CD4-positive, alpha-beta T cell treated with Interferon alpha-2 for 1 hour (primary cell): ENCODE results near the gene SAG.

Experiments
- DNase-seq, 2 donors: peaks; one replicate each; pipeline ENCODE4 v3.0.0-alpha.2; 2020 to 2022

SAG gene

DNA sequence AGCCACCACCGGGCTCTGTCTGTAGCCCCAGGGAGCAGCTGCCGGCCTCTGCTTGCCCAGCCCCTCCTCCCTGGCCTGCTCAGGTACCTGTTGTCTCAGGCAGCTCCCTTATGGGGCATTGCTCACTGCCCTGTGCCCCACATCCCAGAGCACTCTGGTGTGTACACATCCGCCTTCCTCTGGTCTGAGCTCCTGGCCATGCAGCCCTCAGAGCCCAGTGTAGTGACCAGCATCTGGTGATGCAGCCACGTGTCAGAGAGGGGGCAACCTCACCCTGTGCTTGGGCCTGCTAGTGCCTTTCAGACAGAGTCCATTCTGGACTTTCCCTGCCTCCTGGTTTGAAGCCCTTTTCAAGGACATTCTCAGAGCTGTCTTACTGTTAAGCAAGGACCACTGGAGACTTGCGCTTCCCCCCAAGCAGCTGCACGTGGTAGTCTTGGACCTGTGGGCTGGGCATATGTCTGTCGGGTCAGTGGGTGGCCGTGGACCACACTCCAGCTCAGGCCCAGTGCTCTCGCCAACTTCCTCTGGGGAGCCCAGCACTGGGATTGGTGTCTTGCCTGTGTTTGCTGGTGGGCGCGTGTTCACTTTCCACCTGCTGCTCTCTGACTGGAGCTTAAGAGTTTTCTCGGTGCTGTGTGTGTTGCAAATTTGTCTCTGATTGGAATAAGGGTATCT lies 77.3 kb downstream of the SAG start:
- no peak for DNase-seq

DNA sequence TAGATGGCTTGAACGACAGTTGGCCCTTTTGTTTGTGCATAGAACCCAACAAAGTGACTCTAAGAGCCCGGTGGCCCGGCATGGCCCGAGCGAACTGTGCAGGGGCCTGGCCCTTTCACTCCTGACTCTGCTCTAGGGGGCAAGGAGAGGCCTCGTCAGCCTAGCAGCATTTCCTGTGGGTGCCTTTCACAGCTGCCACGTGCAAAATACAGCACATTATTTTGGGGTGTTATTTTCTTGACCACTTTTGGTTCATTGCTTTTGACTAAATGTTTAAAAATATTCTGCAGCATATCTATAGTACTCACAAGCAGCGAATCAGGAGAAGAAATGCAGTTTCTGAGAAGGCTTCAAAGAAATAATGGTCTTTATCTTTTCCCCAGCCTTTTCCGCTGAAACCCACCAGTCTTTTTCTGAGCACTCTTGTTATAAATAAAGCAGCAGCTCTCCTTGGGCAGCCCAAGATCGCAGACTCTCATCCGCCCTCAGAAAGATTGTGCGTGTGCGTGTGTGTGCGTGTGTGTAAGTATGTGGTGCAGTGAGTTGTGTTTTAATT lies 78.0 kb downstream of the SAG start:
- DNase-seq = peak; percentile 47 to 56

- DNase-seq = no peak
Measured at GRCh38 chr2:233386382-233387041, 78.9 kb downstream of the SAG start.

GRCh38 chr2:233387225-233387624 lies 79.6 kb downstream of the SAG start:
- no peak for DNase-seq

- DNase-seq = no peak
Measured at GRCh38 chr2:233387667-233388528, 80.3 kb downstream of the SAG start.

DNA sequence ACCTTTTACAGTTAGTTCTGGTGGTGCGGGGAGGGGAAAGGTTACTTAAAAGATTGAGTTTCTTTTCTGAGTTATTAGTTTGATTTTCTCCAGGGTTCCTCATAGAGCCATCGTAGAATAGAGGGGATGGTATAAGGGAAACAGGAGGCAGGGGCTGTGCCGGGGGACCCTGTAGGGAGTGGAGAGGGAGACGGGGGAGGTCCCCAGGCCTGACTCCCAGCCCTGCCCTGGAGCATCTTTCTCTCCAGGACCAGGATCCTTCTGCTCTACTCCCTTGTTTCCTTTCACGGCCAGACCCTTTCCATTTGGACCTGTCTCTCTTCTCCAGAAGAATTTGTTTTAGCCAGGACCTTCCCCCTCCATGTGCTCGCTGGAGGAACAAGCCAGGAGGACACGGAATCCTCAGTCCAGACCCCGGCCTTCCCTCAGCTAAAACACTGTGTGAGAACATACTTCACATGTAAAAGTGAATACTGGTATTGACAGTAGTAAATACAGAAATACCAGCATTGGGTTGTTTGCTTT lies 82.0 kb downstream of the SAG start:
- DNase-seq = no peak

DNA sequence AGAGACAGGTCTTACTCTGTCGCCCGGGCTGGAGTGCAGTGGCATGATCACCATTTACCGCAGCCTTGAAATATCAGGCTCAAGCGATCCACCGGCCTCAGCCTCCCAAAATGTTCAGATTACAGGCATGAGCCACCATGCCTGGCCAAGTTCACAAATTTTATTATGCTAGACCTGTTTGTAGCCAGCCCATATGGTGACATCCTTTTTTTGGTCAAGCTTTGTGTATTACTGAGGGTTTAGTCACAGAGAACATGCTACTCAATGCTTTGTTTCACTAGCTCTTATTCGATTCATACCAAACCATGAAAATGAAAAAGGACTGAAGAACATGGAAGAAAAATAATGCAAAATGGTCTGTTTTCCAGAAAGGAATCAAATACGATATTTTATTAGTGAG lies 88.1 kb downstream of the SAG start:
- no peak for DNase-seq
